Keratinocyte (primary cell): Measurements from ENCODE around the gene PDZRN4. TPM values are rescaled to one million over a fixed set of nuclear protein-coding genes. Genes with fewer than 3 reads are reported as not detected.

ENCODE experiments used
- DNase-seq: peaks from one replicate; pipeline ENCODE4 v3.0.0-alpha.2; 2011; ENCODE audit warnings: low read depth, missing footprints, low spot score
- FAIRE-seq: peaks from 2 replicates; lab custom pipeline; 2011; peaks lifted over from hg19 to GRCh38; lab: Jason Lieb, UNC
- H2AFZ ChIP-seq: 2 replicates; pipeline ENCODE4 v1.6.0; 2012; ENCODE audit warnings: low read length, control low read depth, inconsistent platforms; ENCODE audit not compliant: control insufficient read depth
- H3K27ac ChIP-seq: 2 replicates; pipeline ENCODE4 v1.5.1; 2011; ENCODE audit warnings: low read length; ENCODE audit not compliant: control insufficient read depth, insufficient read depth
- H3K27me3 ChIP-seq: 3 replicates; pipeline ENCODE4 v1.6.0; 2011; ENCODE audit warnings: low read length; ENCODE audit not compliant: control insufficient read depth, insufficient read depth; ENCODE audit errors: extremely low read depth
- H3K36me3 ChIP-seq, 2 experiments: 2 replicates in 1 of 2; 3 replicates in 1 of 2; pipeline ENCODE4 v1.5.1; 2011; ENCODE audit warnings: low read length in 2 of 2, mild to moderate bottlenecking in 1 of 2; ENCODE audit not compliant: control insufficient read depth in 2 of 2, insufficient read depth in 2 of 2; ENCODE audit errors: extremely low read depth in 1 of 2
- H3K4me1 ChIP-seq: 3 replicates; pipeline ENCODE4 v1.5.1; 2011; ENCODE audit warnings: low read length; ENCODE audit not compliant: control insufficient read depth, insufficient read depth; ENCODE audit errors: extremely low read depth
- H3K4me2 ChIP-seq: 3 replicates; pipeline ENCODE4 v1.6.0; 2011; ENCODE audit warnings: low read depth, low read length; ENCODE audit not compliant: control insufficient read depth, insufficient read depth; ENCODE audit errors: extremely low read depth
- H3K4me3 ChIP-seq, 3 experiments: fragments of 200-600 bp in 1 of 3; sonication (generic) in 1 of 3; 2 replicates in 2 of 3; 3 replicates in 1 of 3; pipeline ENCODE4 v1.5.1; 2011 to 2016; ENCODE audit warnings: low read length in 3 of 3, mild to moderate bottlenecking in 3 of 3, control low read depth in 2 of 3, inconsistent platforms in 1 of 3, low read depth in 1 of 3, mixed read lengths in 1 of 3, mixed run types in 1 of 3, moderate library complexity in 1 of 3; ENCODE audit not compliant: control insufficient read depth in 2 of 3, insufficient read depth in 2 of 3; ENCODE audit errors: extremely low read depth in 1 of 3
- H3K79me2 ChIP-seq: 2 replicates; pipeline ENCODE4 v1.6.0; 2012; ENCODE audit warnings: low read length; ENCODE audit not compliant: control insufficient read depth, insufficient read depth
- H3K9ac ChIP-seq: 3 replicates; pipeline ENCODE4 v1.6.0; 2011; ENCODE audit warnings: low read length; ENCODE audit not compliant: control insufficient read depth, insufficient read depth; ENCODE audit errors: extremely low read depth
- H3K9me1 ChIP-seq: 3 replicates; pipeline ENCODE4 v1.6.0; 2011; ENCODE audit warnings: low read length; ENCODE audit not compliant: control insufficient read depth, insufficient read depth; ENCODE audit errors: extremely low read depth
- H3K9me3 ChIP-seq: 2 replicates; pipeline ENCODE4 v1.5.1; 2012; ENCODE audit warnings: low read depth, low read length; ENCODE audit not compliant: control insufficient read depth
- H4K20me1 ChIP-seq: 3 replicates; pipeline ENCODE4 v1.6.0; 2011; ENCODE audit warnings: low read length; ENCODE audit not compliant: control insufficient read depth, insufficient read depth; ENCODE audit errors: extremely low read depth
- CTCF ChIP-seq, 3 experiments: IDR thresholded peaks in 1 of 3; conservative IDR thresholded peaks in 1 of 3; optimal IDR thresholded peaks in 1 of 3; 2 replicates in 2 of 3; 3 replicates in 1 of 3; pipeline versions ENCODE3 to v1.5.1; 2011; ENCODE audit warnings: low read length in 3 of 3, mild to moderate bottlenecking in 3 of 3, moderate library complexity in 2 of 3, control low read depth in 1 of 3, inconsistent platforms in 1 of 3; ENCODE audit not compliant: insufficient read depth in 2 of 3; ENCODE audit errors: extremely low read depth in 1 of 3
- EZH2 ChIP-seq: IDR thresholded peaks from one replicate; pipeline ENCODE4 v1.6.1; 2012; ENCODE audit warnings: inconsistent platforms, mild to moderate bottlenecking, low read length, moderate library complexity
- dilution Hi-C: fragments of 300-500 bp; cut with MboI; formaldehyde crosslinking; loops from one replicate; pipeline ENCODE4 v1.7.0; 2020; ENCODE audit warnings: low sequenced_read_pairs; ENCODE audit not compliant: extremely low pct_ligation_motif_present
- polyA plus RNA-seq, 5 experiments: library from polyadenylated mRNA; depleted of rRNA in 3 of 5; stranded (reverse) in 3 of 5; stranded (forward) in 1 of 5; unstranded in 1 of 5; fragments of >200 nt; gene quantifications; 1 replicate in 1 of 5; 2 replicates in 3 of 5; 3 replicates in 1 of 5; pipeline versions ENCODE4 v1.2.1 to v1.2.3, GENCODE V29; 2011 to 2012; ENCODE audit warnings: missing spikeins in 2 of 5, low read depth in 1 of 5, low replicate concordance in 1 of 5

The PDZRN4 gene
- polyA plus RNA-seq, 1 donor (not counting 4 experiments of a cell fraction or from before 2014, with no cell fraction given): not detected

- Histone ChIP-seq H2AFZ (no peak overlapping the region), H3K9me3 (no peaks in the 10 kb centered on the region), H3K4me3 (no peak overlapping the region), H3K79me2 (no peaks in the 10 kb centered on the region), H3K27me3 (no peaks in the 10 kb centered on the region), H3K9me1 (no peaks in the 10 kb centered on the region), H3K9ac (no peak overlapping the region), H3K4me2 (no peak overlapping the region), H4K20me1 (no peaks in the 10 kb centered on the region), H3K36me3 (no peaks in the 10 kb centered on the region), H3K4me1 (no peaks in the 10 kb centered on the region), H3K27ac (no peak overlapping the region)
- DNase-seq (no peak), FAIRE-seq (no peak)
- dilution Hi-C loops: no loop called here
- TF ChIP-seq EZH2 (no peak), CTCF (optimal IDR thresholded peaks at IDR 0.05 in 1 of 3, IDR thresholded peaks at IDR 0.05 in 1 of 3, conservative IDR thresholded peaks at IDR 0.05 in 1 of 3; ENCODE audit: extremely low read depth in 1 of 3, insufficient read depth in 2 of 3, low read length in 3 of 3) (no peak)
Observed at GRCh38 chr12:41223600-41223999, 35.5 kb downstream of the PDZRN4 start.

- Histone ChIP-seq H3K4me1 (no peaks in the 10 kb centered on the region), H3K27ac (no peak overlapping the region), H3K27me3 (no peaks in the 10 kb centered on the region), H3K36me3 (no peaks in the 10 kb centered on the region), H3K4me3 (no peak overlapping the region), H3K9me1 (no peaks in the 10 kb centered on the region), H3K9me3 (no peaks in the 10 kb centered on the region), H3K79me2 (no peaks in the 10 kb centered on the region), H3K4me2 (no peak overlapping the region), H4K20me1 (no peaks in the 10 kb centered on the region), H2AFZ (no peak overlapping the region), H3K9ac (no peak overlapping the region)
- DNase-seq (no peak), FAIRE-seq (no peak)
- dilution Hi-C loops: no loop called here
- TF ChIP-seq EZH2 (no peak), CTCF (optimal IDR thresholded peaks at IDR 0.05 in 1 of 3, IDR thresholded peaks at IDR 0.05 in 1 of 3, conservative IDR thresholded peaks at IDR 0.05 in 1 of 3; ENCODE audit: extremely low read depth in 1 of 3, insufficient read depth in 2 of 3, low read length in 3 of 3) (no peak)
Observed at GRCh38 chr12:41224066-41224465, 35.9 kb downstream of the PDZRN4 start.
